Measurements from ENCODE around the gene TBC1D22A. TPM values are rescaled to one million over a fixed set of nuclear protein-coding genes. Genes with fewer than 3 reads are reported as not detected.

Gene TBC1D22A
- total RNA-seq, 1 donor from 2014 or later, result 18.9 TPM

- DNase-seq (ENCODE audit: low spot score), result no peak
- no peak for TF ChIP-seq CTCF (IDR thresholded peaks at IDR 0.05)
- Mint-ChIP-seq H3K4me3 (ENCODE audit: unreplicated experiment) (no peak overlapping the region), H3K36me3 (ENCODE audit: low read depth) (no peaks in the 10 kb centered on the region), H3K9me3 (ENCODE audit: low read depth) (peaks cover 3% of the 10 kb centered on the region), H3K27ac (ENCODE audit: unreplicated experiment) (no peak overlapping the region), H3K27me3 (ENCODE audit: low read depth) (peaks cover 7% of the 10 kb centered on the region), H3K4me1 (ENCODE audit: low read depth) (no peaks in the 10 kb centered on the region)
Measured at GRCh38 chr22:47203554-47203991, 441.1 kb downstream of the TBC1D22A start.

- no peak for DNase-seq (ENCODE audit: low spot score)
- Mint-ChIP-seq H3K27me3 (ENCODE audit: low read depth) (peaks cover 7% of the 10 kb centered on the region), H3K27ac (ENCODE audit: unreplicated experiment) (no peak overlapping the region), H3K4me1 (ENCODE audit: low read depth) (no peaks in the 10 kb centered on the region), H3K4me3 (ENCODE audit: unreplicated experiment) (no peak overlapping the region), H3K9me3 (ENCODE audit: low read depth) (peaks cover 3% of the 10 kb centered on the region), H3K36me3 (ENCODE audit: low read depth) (no peaks in the 10 kb centered on the region)
- no peak for TF ChIP-seq CTCF (IDR thresholded peaks at IDR 0.05)
Measured at GRCh38 chr22:47204002-47204979, 441.8 kb downstream of the TBC1D22A start.

- no peaks in the 10 kb centered on the region for H3K4me1 Mint-ChIP-seq (ENCODE audit: low read depth)
- peaks cover 3% of the 10 kb centered on the region for H3K9me3 Mint-ChIP-seq (ENCODE audit: low read depth)
- H3K27ac Mint-ChIP-seq (ENCODE audit: unreplicated experiment), result no peak overlapping the region
- no peak overlapping the region for H3K4me3 Mint-ChIP-seq (ENCODE audit: unreplicated experiment)
- peaks cover 7% of the 10 kb centered on the region for H3K27me3 Mint-ChIP-seq (ENCODE audit: low read depth)
- TF ChIP-seq CTCF (IDR thresholded peaks at IDR 0.05), result no peak
- no peak for DNase-seq (ENCODE audit: low spot score)
- H3K36me3 Mint-ChIP-seq (ENCODE audit: low read depth), result no peaks in the 10 kb centered on the region
Measured at GRCh38 chr22:47205081-47205491, 442.6 kb downstream of the TBC1D22A start.

- no peak for DNase-seq (ENCODE audit: low spot score)
- no peak overlapping the region for H3K4me3 Mint-ChIP-seq (ENCODE audit: unreplicated experiment)
- no peaks in the 10 kb centered on the region for H3K36me3 Mint-ChIP-seq (ENCODE audit: low read depth)
- no peak overlapping the region for H3K27ac Mint-ChIP-seq (ENCODE audit: unreplicated experiment)
- peaks cover 3% of the 10 kb centered on the region for H3K9me3 Mint-ChIP-seq (ENCODE audit: low read depth)
- no peak for TF ChIP-seq CTCF (IDR thresholded peaks at IDR 0.05)
- H3K4me1 Mint-ChIP-seq (ENCODE audit: low read depth), result no peaks in the 10 kb centered on the region
- peaks cover 6% of the 10 kb centered on the region for H3K27me3 Mint-ChIP-seq (ENCODE audit: low read depth)
Measured at GRCh38 chr22:47205554-47205953, 443.1 kb downstream of the TBC1D22A start.

GRCh38 chr22:47206164-47206563 lies 443.7 kb downstream of the TBC1D22A start:
- DNase-seq (ENCODE audit: low spot score), result no peak
- Mint-ChIP-seq H3K9me3 (ENCODE audit: low read depth) (peaks cover 3% of the 10 kb centered on the region), H3K27me3 (ENCODE audit: low read depth) (peaks cover 3% of the 10 kb centered on the region), H3K4me3 (ENCODE audit: unreplicated experiment) (no peak overlapping the region), H3K36me3 (ENCODE audit: low read depth) (no peaks in the 10 kb centered on the region), H3K27ac (ENCODE audit: unreplicated experiment) (no peak overlapping the region), H3K4me1 (ENCODE audit: low read depth) (no peaks in the 10 kb centered on the region)
- no peak for TF ChIP-seq CTCF (IDR thresholded peaks at IDR 0.05)
